GM13977 (cell line): ENCODE measurements around the gene SLC35A5.

ENCODE experiments used
- DNase-seq: peaks from one replicate; pipeline ENCODE4 v3.0.0; 2012; ENCODE audit warnings: low spot score
- CTCF ChIP-seq: IDR thresholded peaks from 2 replicates; pipeline ENCODE4 v1.5.1; 2012; ENCODE audit warnings: mild to moderate bottlenecking, control low read depth; ENCODE audit not compliant: insufficient read depth; ENCODE audit errors: extremely low read depth, missing control alignments
- in situ Hi-C: fragments of 300-500 bp; cut with MboI; formaldehyde crosslinking; loops from one replicate; pipeline ENCODE4 v1.12.0; 2022; ENCODE audit warnings: low sequenced_read_pairs, low pct_unique_long_range_greater_than_20kb, mixed read lengths, inconsistent platforms; ENCODE audit not compliant: unreplicated experiment

The SLC35A5 gene

GRCh38 chr3:112587336-112587735 is 25.5 kb downstream of the SLC35A5 start:
- in situ Hi-C loops, result no loop called here
- no peak for TF ChIP-seq CTCF
- DNase-seq, result no peak

GRCh38 chr3:112593258-112593657 is 31.4 kb downstream of the SLC35A5 start:
- DNase-seq, result no peak
- in situ Hi-C loops, result no loop called here
- no peak for TF ChIP-seq CTCF

- in situ Hi-C loops, result no loop called here
- DNase-seq, result no peak
- TF ChIP-seq CTCF, result no peak
These were observed 33.0 kb downstream of the SLC35A5 start for GRCh38 chr3:112594856-112595255.

GRCh38 chr3:112597945-112598344 is 36.1 kb downstream of the SLC35A5 start:
- in situ Hi-C loops, result no loop called here
- TF ChIP-seq CTCF, result no peak
- DNase-seq, result no peak

GRCh38 chr3:112598731-112599130 is 36.9 kb downstream of the SLC35A5 start:
- TF ChIP-seq CTCF, result no peak
- no peak for DNase-seq
- in situ Hi-C loops, result no loop called here

GRCh38 chr3:112602217-112602838 is 40.5 kb downstream of the SLC35A5 start:
- no peak for TF ChIP-seq CTCF
- in situ Hi-C loops, result no loop called here
- no peak for DNase-seq
